GM23338 (cell line): ENCODE results near the gene PGLYRP4. TPM values are rescaled to one million over a fixed set of nuclear protein-coding genes. Genes with fewer than 3 reads are reported as not detected.

Experiments
- ATAC-seq: fragments of 200-7000 bp; cut with Tn5 transposase; 3 replicates; pipeline ENCODE4 v1.9.1; 2020
- DNase-seq: peaks from one replicate; pipeline ENCODE4 v3.0.0-alpha.2; 2015; ENCODE audit warnings: low spot score
- H2AFZ ChIP-seq: fragments of 200-600 bp; sonication (generic); 2 replicates; pipeline ENCODE4 v1.8.0; 2016; ENCODE audit warnings: antibody characterized with exemption, mild to moderate bottlenecking, moderate library complexity
- H3F3A ChIP-seq: fragments of 200-600 bp; sonication (generic); replicated peaks from 2 replicates; pipeline ENCODE4 v1.8.0; 2017; ENCODE audit warnings: antibody characterized with exemption, mixed run types, low read depth
- H3K27ac ChIP-seq: fragments of 200-600 bp; sonication (generic); 2 replicates; pipeline ENCODE4 v1.6.1; 2016; ENCODE audit warnings: low read depth
- H3K27me3 ChIP-seq: fragments of 200-600 bp; sonication (generic); 2 replicates; pipeline ENCODE4 v1.8.0; 2016; ENCODE audit warnings: mild to moderate bottlenecking, mixed run types, moderate library complexity; ENCODE audit not compliant: insufficient read depth
- H3K36me3 ChIP-seq: fragments of 200-600 bp; sonication (generic); 2 replicates; pipeline ENCODE4 v1.8.0; 2016; ENCODE audit warnings: mild to moderate bottlenecking; ENCODE audit not compliant: insufficient read depth
- H3K4me1 ChIP-seq: fragments of 200-600 bp; sonication (generic); 2 replicates; pipeline ENCODE4 v1.8.0; 2016; ENCODE audit warnings: mild to moderate bottlenecking, moderate library complexity; ENCODE audit not compliant: insufficient read depth
- H3K4me2 ChIP-seq: fragments of 200-600 bp; sonication (generic); 2 replicates; pipeline ENCODE4 v1.7.1; 2017; ENCODE audit warnings: mixed run types
- H3K4me3 ChIP-seq: fragments of 200-600 bp; sonication (generic); 2 replicates; pipeline ENCODE4 v1.6.1; 2016; ENCODE audit warnings: mixed run types
- H3K79me2 ChIP-seq: fragments of 200-600 bp; sonication (generic); replicated peaks from 2 replicates; pipeline ENCODE4 v1.8.0; 2017; ENCODE audit warnings: mild to moderate bottlenecking; ENCODE audit not compliant: insufficient read depth
- H3K9me2 ChIP-seq: fragments of 200-600 bp; sonication (generic); 2 replicates; pipeline ENCODE4 v1.8.0; 2017; ENCODE audit not compliant: insufficient read depth
- H4K20me1 ChIP-seq: fragments of 200-600 bp; sonication (generic); replicated peaks from 2 replicates; pipeline ENCODE4 v1.8.0; 2017; ENCODE audit warnings: mild to moderate bottlenecking; ENCODE audit not compliant: insufficient read depth
- H3K27ac Mint-ChIP-seq: 2 replicates; pipeline ENCODE4 v1.8.0; 2020; ENCODE audit warnings: inconsistent platforms, mild to moderate bottlenecking, moderate library complexity, mixed read lengths
- H3K27me3 Mint-ChIP-seq: 3 replicates; pipeline ENCODE4 v1.8.0; 2022; ENCODE audit warnings: low read depth, mild to moderate bottlenecking, moderate library complexity, mixed read lengths, inconsistent platforms; ENCODE audit not compliant: insufficient read depth, poor library complexity
- H3K36me3 Mint-ChIP-seq: 3 replicates; pipeline ENCODE4 v1.8.0; 2021; ENCODE audit warnings: low read depth, mild to moderate bottlenecking, inconsistent platforms, moderate library complexity, mixed read lengths
- H3K4me1 Mint-ChIP-seq: 3 replicates; pipeline ENCODE4 v1.8.0; 2020; ENCODE audit warnings: mild to moderate bottlenecking, inconsistent platforms, mixed read lengths
- H3K4me3 Mint-ChIP-seq: 3 replicates; pipeline ENCODE4 v1.8.0; 2021; ENCODE audit warnings: moderate library complexity, mild to moderate bottlenecking, inconsistent platforms, mixed read lengths
- H3K9me3 Mint-ChIP-seq: 3 replicates; pipeline ENCODE4 v1.8.0; 2020; ENCODE audit warnings: moderate library complexity, mild to moderate bottlenecking, inconsistent platforms, mixed read lengths
- CREB1 ChIP-seq: fragments of 250-450 bp; sonication (Bioruptor Pico); IDR thresholded peaks from 2 replicates; pipeline ENCODE4 v1.5.0; 2020; ENCODE audit warnings: low read depth, mild to moderate bottlenecking, moderate library complexity
- EZH2 ChIP-seq: fragments of 200-600 bp; sonication (generic); IDR thresholded peaks from one replicate; pipeline ENCODE4 v1.8.0; 2017; ENCODE audit warnings: antibody characterized with exemption, mild to moderate bottlenecking, low read depth; ENCODE audit not compliant: unreplicated experiment
- EZH2phosphoT487 ChIP-seq: fragments of 200-600 bp; sonication (generic); IDR thresholded peaks from one replicate; pipeline ENCODE4 v1.8.1; 2018; ENCODE audit warnings: antibody characterized with exemption; ENCODE audit not compliant: unreplicated experiment
- JUNB ChIP-seq: IDR thresholded peaks from one replicate; pipeline ENCODE4 v1.6.1; 2016; ENCODE audit warnings: antibody characterized with exemption; ENCODE audit not compliant: unreplicated experiment
- NANOG ChIP-seq: IDR thresholded peaks from 2 replicates; pipeline ENCODE4 v1.6.1; 2016; ENCODE audit warnings: antibody characterized with exemption, borderline replicate concordance
- POLR2AphosphoS5 ChIP-seq: IDR thresholded peaks from 2 replicates; pipeline ENCODE4 v1.6.1; 2016; ENCODE audit warnings: antibody characterized with exemption, low read depth
- STAT1 ChIP-seq: IDR thresholded peaks from one replicate; pipeline ENCODE4 v1.6.1; 2016; ENCODE audit warnings: antibody characterized with exemption; ENCODE audit not compliant: unreplicated experiment
- ZNF114 ChIP-seq: fragments of 250-450 bp; sonication (Bioruptor Pico); IDR thresholded peaks from 2 replicates; pipeline ENCODE4 v1.5.0; 2020; ENCODE audit warnings: mild to moderate bottlenecking, moderate library complexity
- ZNF331 ChIP-seq: fragments of 250-450 bp; sonication (Bioruptor Pico); IDR thresholded peaks from 2 replicates; pipeline ENCODE4 v1.5.0; 2020; ENCODE audit warnings: low read depth, mild to moderate bottlenecking, moderate library complexity
- polyA plus RNA-seq: library from polyadenylated mRNA; unstranded; fragments of >200 nt; fragmentation: Nextera tagmentation; extraction: Ambion mirVana; gene quantifications from 2 replicates; pipeline ENCODE4 v1.2.1, GENCODE V29; 2016
- total RNA-seq: library from RNA; depleted of rRNA; stranded (reverse); fragments of >200 nt; shearing (Covaris generic); gene quantifications from 2 replicates; pipeline ENCODE4 v1.2.3, GENCODE V29; 2014
- TF ChIP-seq, protein P1 (sequence below): IDR thresholded peaks from 2 replicates; pipeline ENCODE4 v1.6.1; 2016; ENCODE audit warnings: antibody characterized with exemption
- TF ChIP-seq, protein P2 (sequence below), 2 experiments: fragments of 200-600 bp in 1 of 2; sonication (generic) in 1 of 2; conservative IDR thresholded peaks; 2 replicates each; pipeline versions ENCODE4 v1.5.1 to v1.6.1; 2016 to 2017; ENCODE audit warnings: antibody characterized with exemption in 2 of 2, low read depth in 2 of 2, mild to moderate bottlenecking in 2 of 2, moderate library complexity in 1 of 2

Gene PGLYRP4
- total and polyA plus RNA-seq, 2 experiments from 2014 or later = not detected

DNA sequence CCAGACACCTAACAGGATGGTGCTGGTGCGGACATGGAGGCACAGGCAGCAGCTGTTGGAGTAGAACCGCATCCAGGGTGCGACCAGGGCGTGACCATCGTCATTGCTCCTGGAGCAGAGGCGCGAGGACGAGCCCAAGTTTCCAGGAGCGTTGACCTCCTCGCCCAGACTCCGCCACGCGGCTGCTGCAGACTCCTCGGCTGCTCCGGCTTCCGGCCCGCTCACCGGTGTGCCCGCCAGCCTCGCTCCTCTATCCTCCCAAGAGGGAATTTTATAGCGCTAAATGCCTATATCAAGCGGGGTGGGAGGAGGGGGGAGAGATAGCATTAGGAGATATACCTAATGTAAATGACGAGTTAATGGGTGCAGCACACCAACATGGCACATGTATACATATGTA lies 32.1 kb upstream of the PGLYRP4 start:
- Histone ChIP-seq H3K4me2 (no peak overlapping the region), H3K4me1 (no peaks in the 10 kb centered on the region), H3F3A (no peaks in the 10 kb centered on the region), H3K79me2 (no peaks in the 10 kb centered on the region), H2AFZ (no peak overlapping the region; the same call in 1 of the 2 replicates), H3K9me2 (peaks cover 7% of the 10 kb centered on the region; the same call in 1 of the 2 replicates), H4K20me1 (no peaks in the 10 kb centered on the region), H3K36me3 (no peaks in the 10 kb centered on the region), H3K27me3 (no peaks in the 10 kb centered on the region), H3K27ac (no peak overlapping the region), H3K4me3 (no peak overlapping the region)
- ATAC-seq (no peak), DNase-seq (no peak)
- Mint-ChIP-seq H3K27ac (no peak overlapping the region), H3K4me1 (no peaks in the 10 kb centered on the region), H3K4me3 (no peak overlapping the region), H3K36me3 (no peaks in the 10 kb centered on the region), H3K9me3 (no peaks in the 10 kb centered on the region), H3K27me3 (no peaks in the 10 kb centered on the region)
- TF ChIP-seq JUNB (no peak), STAT1 (no peak)
- TF ChIP-seq, protein P1, sequence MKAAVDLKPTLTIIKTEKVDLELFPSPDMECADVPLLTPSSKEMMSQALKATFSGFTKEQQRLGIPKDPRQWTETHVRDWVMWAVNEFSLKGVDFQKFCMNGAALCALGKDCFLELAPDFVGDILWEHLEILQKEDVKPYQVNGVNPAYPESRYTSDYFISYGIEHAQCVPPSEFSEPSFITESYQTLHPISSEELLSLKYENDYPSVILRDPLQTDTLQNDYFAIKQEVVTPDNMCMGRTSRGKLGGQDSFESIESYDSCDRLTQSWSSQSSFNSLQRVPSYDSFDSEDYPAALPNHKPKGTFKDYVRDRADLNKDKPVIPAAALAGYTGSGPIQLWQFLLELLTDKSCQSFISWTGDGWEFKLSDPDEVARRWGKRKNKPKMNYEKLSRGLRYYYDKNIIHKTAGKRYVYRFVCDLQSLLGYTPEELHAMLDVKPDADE = no peak

- TF ChIP-seq, protein P2, sequence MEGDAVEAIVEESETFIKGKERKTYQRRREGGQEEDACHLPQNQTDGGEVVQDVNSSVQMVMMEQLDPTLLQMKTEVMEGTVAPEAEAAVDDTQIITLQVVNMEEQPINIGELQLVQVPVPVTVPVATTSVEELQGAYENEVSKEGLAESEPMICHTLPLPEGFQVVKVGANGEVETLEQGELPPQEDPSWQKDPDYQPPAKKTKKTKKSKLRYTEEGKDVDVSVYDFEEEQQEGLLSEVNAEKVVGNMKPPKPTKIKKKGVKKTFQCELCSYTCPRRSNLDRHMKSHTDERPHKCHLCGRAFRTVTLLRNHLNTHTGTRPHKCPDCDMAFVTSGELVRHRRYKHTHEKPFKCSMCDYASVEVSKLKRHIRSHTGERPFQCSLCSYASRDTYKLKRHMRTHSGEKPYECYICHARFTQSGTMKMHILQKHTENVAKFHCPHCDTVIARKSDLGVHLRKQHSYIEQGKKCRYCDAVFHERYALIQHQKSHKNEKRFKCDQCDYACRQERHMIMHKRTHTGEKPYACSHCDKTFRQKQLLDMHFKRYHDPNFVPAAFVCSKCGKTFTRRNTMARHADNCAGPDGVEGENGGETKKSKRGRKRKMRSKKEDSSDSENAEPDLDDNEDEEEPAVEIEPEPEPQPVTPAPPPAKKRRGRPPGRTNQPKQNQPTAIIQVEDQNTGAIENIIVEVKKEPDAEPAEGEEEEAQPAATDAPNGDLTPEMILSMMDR (conservative IDR thresholded peaks at IDR 0.05; ENCODE audit: low read depth in 2 of 2) = no peak
- TF ChIP-seq JUNB (no peak), ZNF331 (CRISPR knock-in tag) (no peak), NANOG (no peak), EZH2 (no peak)
- Histone ChIP-seq H3K27me3 (no peaks in the 10 kb centered on the region), H3K4me2 (no peak overlapping the region)
Measured at GRCh38 chr1:153379591-153379990, 30.9 kb upstream of the PGLYRP4 start.

GRCh38 chr1:153375511-153375910 lies 26.9 kb upstream of the PGLYRP4 start, which contains the start of gene S100A12:
Gene S100A12 (minus strand): TSS chr1:153375621. CDS start chr1:153374592, 1,029 bp downstream.
- H2AFZ ChIP-seq = no peak within 1 kb of the TSS
- H3F3A ChIP-seq = no peaks in the 10 kb centered on the region
- H4K20me1 ChIP-seq = no peaks in the 10 kb centered on the region
- no peaks in the 10 kb centered on the region for H3K36me3 ChIP-seq
- no peak within 1 kb of the TSS for H3K4me3 Mint-ChIP-seq
- H3K4me1 ChIP-seq = no peaks in the 10 kb centered on the region
- H3K9me2 ChIP-seq = peaks cover 17% of the 10 kb centered on the region; the same call in 1 of the 2 replicates
- no peaks in the 10 kb centered on the region for H3K27me3 ChIP-seq
- DNase-seq (no peak), ATAC-seq (no peak)
- peaks cover 2% of the 10 kb centered on the region for H3K27me3 Mint-ChIP-seq
- H3K79me2 ChIP-seq = no peaks in the 10 kb centered on the region
- H3K4me3 ChIP-seq = no peak within 1 kb of the TSS
- H3K9me3 Mint-ChIP-seq = no peaks in the 10 kb centered on the region
- H3K36me3 Mint-ChIP-seq = no peaks in the 10 kb centered on the region
- H3K4me1 Mint-ChIP-seq = no peaks in the 10 kb centered on the region
- H3K27ac ChIP-seq = no peak within 1 kb of the TSS
- no peak within 1 kb of the TSS for H3K27ac Mint-ChIP-seq
- H3K4me2 ChIP-seq = no peak within 1 kb of the TSS
- TF ChIP-seq, protein P1 = no peak
- TF ChIP-seq NANOG = no peak
- TF ChIP-seq EZH2 = no peak
- no peak for TF ChIP-seq STAT1
- no peak for TF ChIP-seq POLR2AphosphoS5
- no peak for TF ChIP-seq ZNF114 (CRISPR knock-in tag)
- TF ChIP-seq CREB1 (CRISPR knock-in tag) = no peak
- no peak for TF ChIP-seq EZH2phosphoT487

More at GRCh38 chr1:153379591-153379990, 30.9 kb upstream of the PGLYRP4 start:
- Histone ChIP-seq H2AFZ (no peak overlapping the region), H3K9me2 (peaks cover 7% of the 10 kb centered on the region; the same call in 1 of the 2 replicates), H4K20me1 (no peaks in the 10 kb centered on the region), H3K36me3 (no peaks in the 10 kb centered on the region), H3K27ac (no peak overlapping the region), H3K4me3 (no peak overlapping the region), H3F3A (no peaks in the 10 kb centered on the region), H3K4me1 (no peaks in the 10 kb centered on the region), H3K79me2 (no peaks in the 10 kb centered on the region)
- H3K36me3 Mint-ChIP-seq = no peaks in the 10 kb centered on the region
- H3K27me3 Mint-ChIP-seq = no peaks in the 10 kb centered on the region
- H3K27ac Mint-ChIP-seq = no peak overlapping the region
- DNase-seq (no peak), ATAC-seq (no peak)
- no peak overlapping the region for H3K4me3 Mint-ChIP-seq
- no peaks in the 10 kb centered on the region for H3K9me3 Mint-ChIP-seq
- H3K4me1 Mint-ChIP-seq = no peaks in the 10 kb centered on the region
